Suprapubic skin (tissue), 4 donors: ENCODE measurements around the gene SLC8A2. TPM values are rescaled to one million over a fixed set of nuclear protein-coding genes. Genes with fewer than 3 reads are reported as not detected.

Source experiments
- DNase-seq, 2 donors: peaks; one replicate each; pipeline ENCODE4 v3.0.0-alpha.2; 2019; ENCODE audit warnings: low spot score in 2 of 2
- H3K27ac ChIP-seq: fragments of 200-600 bp; sonication (generic); one replicate; pipeline ENCODE4 v1.5.1; 2019
- H3K27me3 ChIP-seq: fragments of 200-600 bp; sonication (generic); one replicate; pipeline ENCODE4 v1.5.1; 2019
- H3K36me3 ChIP-seq: fragments of 200-600 bp; sonication (generic); one replicate; pipeline ENCODE4 v1.5.1; 2019
- H3K4me1 ChIP-seq: fragments of 200-600 bp; sonication (generic); one replicate; pipeline ENCODE4 v1.5.1; 2019
- H3K4me3 ChIP-seq: fragments of 200-600 bp; sonication (generic); one replicate; pipeline ENCODE4 v1.5.1; 2019; ENCODE audit warnings: mild to moderate bottlenecking
- H3K9me3 ChIP-seq: fragments of 200-600 bp; sonication (generic); one replicate; pipeline ENCODE4 v1.5.1; 2019
- EP300 ChIP-seq: sonication (generic); formaldehyde crosslinking; IDR thresholded peaks from one replicate; pipeline ENCODE4 v1.6.1; 2017; ENCODE audit warnings: antibody characterized with exemption
- POLR2A ChIP-seq, 2 donors: fragments of 450-650 bp; IDR thresholded peaks; one replicate each; pipeline ENCODE4 v1.6.1; 2017; ENCODE audit warnings: antibody characterized with exemption in 2 of 2, mild to moderate bottlenecking in 2 of 2, moderate library complexity in 2 of 2
- POLR2AphosphoS5 ChIP-seq, 3 donors: sonication (generic); formaldehyde crosslinking; IDR thresholded peaks; one replicate each; pipeline ENCODE4 v1.6.1; 2017; ENCODE audit warnings: antibody characterized with exemption in 3 of 3
- WGBS: methylation state at CpG from one replicate; pipeline ENCODE4 v1.1.5; 2018; 5-methylcytosine and 5-hydroxymethylcytosine counted together
- total RNA-seq, 4 donors: library from RNA; depleted of rRNA; stranded (reverse); fragments of >200 nt; gene quantifications; one replicate each; pipeline ENCODE4 v1.1.0, GENCODE V29; 2016
- TF ChIP-seq, protein P1 (sequence below), 2 donors: fragments of 200-600 bp in 1 of 2; fragments of 450-650 bp in 1 of 2; sonication (generic) in 1 of 2; IDR thresholded peaks; one replicate each; pipeline ENCODE4 v1.5.1; 2016 to 2019; ENCODE audit warnings: antibody characterized with exemption in 2 of 2, mild to moderate bottlenecking in 1 of 2, moderate library complexity in 1 of 2

SLC8A2 gene
- total RNA-seq, 4 donors from 2014 or later: 0.26 to 1.2 (median 0.38) TPM; not detected in 1

DNA sequence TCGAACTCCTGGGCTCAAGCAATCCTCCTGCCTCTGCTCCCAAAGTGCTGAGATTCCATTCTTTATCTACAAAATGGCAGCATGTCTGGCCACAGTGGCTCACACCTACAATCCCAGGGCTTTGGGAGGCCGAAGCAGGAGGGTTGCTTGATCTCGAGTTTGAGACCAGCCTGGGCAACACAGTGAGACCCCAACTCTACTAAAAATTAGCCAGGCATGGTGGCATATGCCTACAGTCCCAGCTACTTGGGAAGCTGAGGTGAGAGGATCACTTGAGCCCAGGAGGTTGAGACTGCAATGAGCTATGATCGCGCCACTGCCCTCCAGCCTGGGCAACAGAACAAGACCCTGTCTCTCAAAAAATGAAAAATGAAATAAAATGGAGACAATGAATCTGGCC lies 37.0 kb upstream of the SLC8A2 start:
- H3K36me3 ChIP-seq: peaks cover 4% of the 10 kb centered on the region
- H3K27me3 ChIP-seq: no peaks in the 10 kb centered on the region
- H3K4me3 ChIP-seq: no peak overlapping the region
- no peak for DNase-seq
- TF ChIP-seq POLR2A (IDR thresholded peaks at IDR 0.05) (no peak), EP300 (no peak), POLR2AphosphoS5 (IDR thresholded peaks at IDR 0.05) (no peak)
- TF ChIP-seq, protein P1, sequence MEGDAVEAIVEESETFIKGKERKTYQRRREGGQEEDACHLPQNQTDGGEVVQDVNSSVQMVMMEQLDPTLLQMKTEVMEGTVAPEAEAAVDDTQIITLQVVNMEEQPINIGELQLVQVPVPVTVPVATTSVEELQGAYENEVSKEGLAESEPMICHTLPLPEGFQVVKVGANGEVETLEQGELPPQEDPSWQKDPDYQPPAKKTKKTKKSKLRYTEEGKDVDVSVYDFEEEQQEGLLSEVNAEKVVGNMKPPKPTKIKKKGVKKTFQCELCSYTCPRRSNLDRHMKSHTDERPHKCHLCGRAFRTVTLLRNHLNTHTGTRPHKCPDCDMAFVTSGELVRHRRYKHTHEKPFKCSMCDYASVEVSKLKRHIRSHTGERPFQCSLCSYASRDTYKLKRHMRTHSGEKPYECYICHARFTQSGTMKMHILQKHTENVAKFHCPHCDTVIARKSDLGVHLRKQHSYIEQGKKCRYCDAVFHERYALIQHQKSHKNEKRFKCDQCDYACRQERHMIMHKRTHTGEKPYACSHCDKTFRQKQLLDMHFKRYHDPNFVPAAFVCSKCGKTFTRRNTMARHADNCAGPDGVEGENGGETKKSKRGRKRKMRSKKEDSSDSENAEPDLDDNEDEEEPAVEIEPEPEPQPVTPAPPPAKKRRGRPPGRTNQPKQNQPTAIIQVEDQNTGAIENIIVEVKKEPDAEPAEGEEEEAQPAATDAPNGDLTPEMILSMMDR (IDR thresholded peaks at IDR 0.05): no peak
- no peaks in the 10 kb centered on the region for H3K9me3 ChIP-seq
- 91% methylated on average over 5 of the region's 5 CpGs for WGBS
- peaks cover 79% of the 10 kb centered on the region for H3K4me1 ChIP-seq
- H3K27ac ChIP-seq: peak overlapping the region; percentile 67

DNA sequence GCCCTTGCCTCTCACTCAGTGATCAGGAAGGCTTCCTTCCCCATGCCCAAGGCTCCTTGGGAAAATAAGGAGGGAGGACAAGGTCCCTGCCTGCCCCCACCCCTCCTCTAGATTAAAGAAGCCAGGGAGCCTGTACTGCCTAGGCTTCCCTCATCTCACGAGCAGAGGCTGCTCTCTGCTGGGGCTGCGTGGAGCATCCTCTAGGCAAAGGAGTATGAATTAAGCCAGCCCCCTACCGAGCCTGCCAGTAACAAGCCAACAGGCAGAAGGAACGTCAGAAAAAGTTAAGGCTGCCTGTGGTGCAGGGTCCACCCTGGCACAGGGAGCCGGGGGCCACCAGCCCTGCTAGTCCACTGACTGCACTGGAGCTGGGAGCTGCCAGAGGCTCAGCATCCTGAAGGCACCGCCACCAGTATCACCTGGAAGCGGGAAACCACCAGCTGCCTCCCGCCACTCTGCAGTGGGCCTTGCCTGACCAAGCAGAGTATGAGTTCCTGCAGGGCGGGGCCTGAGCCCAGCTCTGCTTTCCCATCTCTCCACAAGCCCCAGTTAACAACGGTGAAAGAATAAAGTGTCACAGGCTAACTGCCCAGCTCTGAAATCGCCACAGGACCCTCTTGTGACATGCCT lies 36.3 kb upstream of the SLC8A2 start:
- peak overlapping the region; percentile 67 for H3K27ac ChIP-seq
- no peak for DNase-seq

DNA sequence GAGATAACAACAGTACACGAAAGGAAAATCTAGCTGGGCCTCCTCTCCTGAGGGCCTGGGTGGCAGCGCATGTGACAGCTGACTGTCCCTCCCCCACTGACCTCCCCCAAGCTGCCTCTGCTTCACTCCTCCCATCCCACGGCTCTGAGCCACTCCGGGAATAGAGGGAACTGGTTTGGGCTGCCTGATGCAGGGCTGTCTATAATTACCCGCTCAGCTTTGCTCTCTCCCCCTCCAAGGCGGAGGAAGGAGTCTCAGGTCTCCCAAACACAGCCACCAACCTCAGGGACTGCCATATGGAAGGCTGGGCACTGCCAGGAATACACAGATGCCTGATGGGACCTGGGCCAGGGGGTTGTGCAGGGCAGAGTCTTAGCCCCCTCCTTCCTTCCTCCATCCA lies 35.3 kb upstream of the SLC8A2 start:
- DNase-seq: no peak
- H3K27ac ChIP-seq: peak overlapping the region; percentile 67

More for the DNA sequence above, 36.3 kb upstream of the SLC8A2 start:
- Histone ChIP-seq H3K4me1 (peaks cover 72% of the 10 kb centered on the region), H3K4me3 (no peak overlapping the region), H3K27me3 (no peaks in the 10 kb centered on the region), H3K36me3 (peaks cover 11% of the 10 kb centered on the region), H3K9me3 (no peaks in the 10 kb centered on the region)
- TF ChIP-seq, protein P1 (IDR thresholded peaks at IDR 0.05): no peak
- no peak for TF ChIP-seq EP300
- 36% methylated on average over 5 of the region's 11 CpGs for WGBS

DNA sequence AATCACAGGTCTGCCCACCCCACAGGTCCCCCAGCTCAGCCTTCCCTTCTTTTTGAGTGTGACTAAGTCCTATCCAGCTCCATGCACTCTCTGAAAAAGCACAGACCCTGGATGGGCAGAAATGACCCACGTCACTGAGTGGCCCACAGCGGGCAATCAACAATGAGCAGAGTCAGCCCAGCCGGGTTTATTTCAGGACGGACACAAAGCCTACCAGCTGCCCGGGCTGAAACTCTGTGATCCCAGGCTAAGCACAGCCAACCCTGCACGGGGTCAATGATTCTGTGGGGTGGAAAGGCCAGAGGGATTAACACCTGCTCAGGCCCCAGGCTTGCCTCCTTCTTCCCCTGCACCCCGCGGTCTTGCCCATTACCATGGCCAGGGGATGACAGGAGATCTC lies 34.8 kb upstream of the SLC8A2 start:
- TF ChIP-seq POLR2AphosphoS5 (IDR thresholded peaks at IDR 0.05): no peak
- no peak for TF ChIP-seq EP300
- TF ChIP-seq, protein P1 (IDR thresholded peaks at IDR 0.05): no peak
- TF ChIP-seq POLR2A (IDR thresholded peaks at IDR 0.05): no peak
- Histone ChIP-seq H3K4me1 (peaks cover 60% of the 10 kb centered on the region), H3K27me3 (no peaks in the 10 kb centered on the region), H3K36me3 (peaks cover 22% of the 10 kb centered on the region), H3K27ac (peak overlapping the region; percentile 67), H3K9me3 (no peaks in the 10 kb centered on the region), H3K4me3 (no peak overlapping the region)
- WGBS: 79% methylated on average over 5 of the region's 8 CpGs
- no peak for DNase-seq

More for the DNA sequence above, 35.3 kb upstream of the SLC8A2 start:
- Histone ChIP-seq H3K27me3 (no peaks in the 10 kb centered on the region), H3K4me3 (no peak overlapping the region), H3K4me1 (peaks cover 63% of the 10 kb centered on the region), H3K36me3 (peaks cover 18% of the 10 kb centered on the region), H3K9me3 (no peaks in the 10 kb centered on the region)
- 48% methylated on average over 5 of the region's 6 CpGs for WGBS
- TF ChIP-seq, protein P1 (IDR thresholded peaks at IDR 0.05): no peak
- TF ChIP-seq EP300 (no peak), POLR2AphosphoS5 (IDR thresholded peaks at IDR 0.05) (no peak), POLR2A (IDR thresholded peaks at IDR 0.05) (no peak)

DNA sequence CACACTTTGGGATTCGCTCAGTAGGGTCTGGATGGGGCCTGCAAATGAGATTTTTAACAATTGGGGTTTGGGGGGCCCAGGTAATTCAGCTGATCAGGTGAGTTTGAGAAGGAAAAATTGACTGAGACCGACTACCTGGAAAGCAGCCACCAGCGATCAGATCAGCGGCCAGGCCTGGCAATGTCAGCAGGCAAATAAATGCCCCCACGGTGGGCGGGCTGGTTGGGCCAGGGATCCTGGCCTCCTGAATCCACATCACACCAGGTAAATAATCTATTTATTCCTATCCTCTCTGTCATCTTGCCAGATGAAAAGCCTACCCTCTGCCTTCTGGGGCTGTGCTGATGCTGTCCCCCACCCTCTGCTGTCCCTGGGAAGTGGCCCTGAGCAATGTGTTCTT lies 33.8 kb upstream of the SLC8A2 start:
- no peak overlapping the region for H3K27ac ChIP-seq
- H3K4me3 ChIP-seq: no peak overlapping the region
- no peaks in the 10 kb centered on the region for H3K27me3 ChIP-seq
- WGBS: 98% methylated on average over 6 of the region's 6 CpGs
- no peak for TF ChIP-seq POLR2AphosphoS5 (IDR thresholded peaks at IDR 0.05)
- TF ChIP-seq, protein P1 (IDR thresholded peaks at IDR 0.05): no peak
- no peak for TF ChIP-seq POLR2A (IDR thresholded peaks at IDR 0.05)
- TF ChIP-seq EP300: no peak
- no peak for DNase-seq
- peaks cover 60% of the 10 kb centered on the region for H3K4me1 ChIP-seq
- peaks cover 32% of the 10 kb centered on the region for H3K36me3 ChIP-seq
- no peaks in the 10 kb centered on the region for H3K9me3 ChIP-seq
